GM23338 (cell line): ENCODE data around the gene RRP12. TPM values are rescaled to one million over a fixed set of nuclear protein-coding genes. Genes with fewer than 3 reads are reported as not detected.
A peak's percentile ranks its signal among the peaks of the same experiment; 100 is the strongest.

Experiments used
- ATAC-seq: fragments of 200-7000 bp; cut with Tn5 transposase; 3 replicates; pipeline ENCODE4 v1.9.1; 2020
- DNase-seq: peaks from one replicate; pipeline ENCODE4 v3.0.0-alpha.2; 2015; ENCODE audit warnings: low spot score
- H2AFZ ChIP-seq: fragments of 200-600 bp; sonication (generic); 2 replicates; pipeline ENCODE4 v1.8.0; 2016; ENCODE audit warnings: antibody characterized with exemption, mild to moderate bottlenecking, moderate library complexity
- H3F3A ChIP-seq: fragments of 200-600 bp; sonication (generic); replicated peaks from 2 replicates; pipeline ENCODE4 v1.8.0; 2017; ENCODE audit warnings: antibody characterized with exemption, mixed run types, low read depth
- H3K27ac ChIP-seq: fragments of 200-600 bp; sonication (generic); 2 replicates; pipeline ENCODE4 v1.6.1; 2016; ENCODE audit warnings: low read depth
- H3K27me3 ChIP-seq: fragments of 200-600 bp; sonication (generic); 2 replicates; pipeline ENCODE4 v1.8.0; 2016; ENCODE audit warnings: mild to moderate bottlenecking, mixed run types, moderate library complexity; ENCODE audit not compliant: insufficient read depth
- H3K36me3 ChIP-seq: fragments of 200-600 bp; sonication (generic); 2 replicates; pipeline ENCODE4 v1.8.0; 2016; ENCODE audit warnings: mild to moderate bottlenecking; ENCODE audit not compliant: insufficient read depth
- H3K4me1 ChIP-seq: fragments of 200-600 bp; sonication (generic); 2 replicates; pipeline ENCODE4 v1.8.0; 2016; ENCODE audit warnings: mild to moderate bottlenecking, moderate library complexity; ENCODE audit not compliant: insufficient read depth
- H3K4me2 ChIP-seq: fragments of 200-600 bp; sonication (generic); 2 replicates; pipeline ENCODE4 v1.7.1; 2017; ENCODE audit warnings: mixed run types
- H3K4me3 ChIP-seq: fragments of 200-600 bp; sonication (generic); 2 replicates; pipeline ENCODE4 v1.6.1; 2016; ENCODE audit warnings: mixed run types
- H3K79me2 ChIP-seq: fragments of 200-600 bp; sonication (generic); replicated peaks from 2 replicates; pipeline ENCODE4 v1.8.0; 2017; ENCODE audit warnings: mild to moderate bottlenecking; ENCODE audit not compliant: insufficient read depth
- H3K9me2 ChIP-seq: fragments of 200-600 bp; sonication (generic); 2 replicates; pipeline ENCODE4 v1.8.0; 2017; ENCODE audit not compliant: insufficient read depth
- H4K20me1 ChIP-seq: fragments of 200-600 bp; sonication (generic); replicated peaks from 2 replicates; pipeline ENCODE4 v1.8.0; 2017; ENCODE audit warnings: mild to moderate bottlenecking; ENCODE audit not compliant: insufficient read depth
- H3K27ac Mint-ChIP-seq: 2 replicates; pipeline ENCODE4 v1.8.0; 2020; ENCODE audit warnings: inconsistent platforms, mild to moderate bottlenecking, moderate library complexity, mixed read lengths
- H3K27me3 Mint-ChIP-seq: 3 replicates; pipeline ENCODE4 v1.8.0; 2022; ENCODE audit warnings: low read depth, mild to moderate bottlenecking, moderate library complexity, mixed read lengths, inconsistent platforms; ENCODE audit not compliant: insufficient read depth, poor library complexity
- H3K36me3 Mint-ChIP-seq: 3 replicates; pipeline ENCODE4 v1.8.0; 2021; ENCODE audit warnings: low read depth, mild to moderate bottlenecking, inconsistent platforms, moderate library complexity, mixed read lengths
- H3K4me1 Mint-ChIP-seq: 3 replicates; pipeline ENCODE4 v1.8.0; 2020; ENCODE audit warnings: mild to moderate bottlenecking, inconsistent platforms, mixed read lengths
- H3K4me3 Mint-ChIP-seq: 3 replicates; pipeline ENCODE4 v1.8.0; 2021; ENCODE audit warnings: moderate library complexity, mild to moderate bottlenecking, inconsistent platforms, mixed read lengths
- H3K9me3 Mint-ChIP-seq: 3 replicates; pipeline ENCODE4 v1.8.0; 2020; ENCODE audit warnings: moderate library complexity, mild to moderate bottlenecking, inconsistent platforms, mixed read lengths
- CREB1 ChIP-seq: fragments of 250-450 bp; sonication (Bioruptor Pico); IDR thresholded peaks from 2 replicates; pipeline ENCODE4 v1.5.0; 2020; ENCODE audit warnings: low read depth, mild to moderate bottlenecking, moderate library complexity
- EZH2 ChIP-seq: fragments of 200-600 bp; sonication (generic); IDR thresholded peaks from one replicate; pipeline ENCODE4 v1.8.0; 2017; ENCODE audit warnings: antibody characterized with exemption, mild to moderate bottlenecking, low read depth; ENCODE audit not compliant: unreplicated experiment
- EZH2phosphoT487 ChIP-seq: fragments of 200-600 bp; sonication (generic); IDR thresholded peaks from one replicate; pipeline ENCODE4 v1.8.1; 2018; ENCODE audit warnings: antibody characterized with exemption; ENCODE audit not compliant: unreplicated experiment
- JUNB ChIP-seq: IDR thresholded peaks from one replicate; pipeline ENCODE4 v1.6.1; 2016; ENCODE audit warnings: antibody characterized with exemption; ENCODE audit not compliant: unreplicated experiment
- NANOG ChIP-seq: IDR thresholded peaks from 2 replicates; pipeline ENCODE4 v1.6.1; 2016; ENCODE audit warnings: antibody characterized with exemption, borderline replicate concordance
- POLR2AphosphoS5 ChIP-seq: IDR thresholded peaks from 2 replicates; pipeline ENCODE4 v1.6.1; 2016; ENCODE audit warnings: antibody characterized with exemption, low read depth
- STAT1 ChIP-seq: IDR thresholded peaks from one replicate; pipeline ENCODE4 v1.6.1; 2016; ENCODE audit warnings: antibody characterized with exemption; ENCODE audit not compliant: unreplicated experiment
- ZNF114 ChIP-seq: fragments of 250-450 bp; sonication (Bioruptor Pico); IDR thresholded peaks from 2 replicates; pipeline ENCODE4 v1.5.0; 2020; ENCODE audit warnings: mild to moderate bottlenecking, moderate library complexity
- polyA plus RNA-seq: library from polyadenylated mRNA; unstranded; fragments of >200 nt; fragmentation: Nextera tagmentation; extraction: Ambion mirVana; gene quantifications from 2 replicates; pipeline ENCODE4 v1.2.1, GENCODE V29; 2016
- total RNA-seq: library from RNA; depleted of rRNA; stranded (reverse); fragments of >200 nt; shearing (Covaris generic); gene quantifications from 2 replicates; pipeline ENCODE4 v1.2.3, GENCODE V29; 2014
- TF ChIP-seq, protein P1 (sequence below): IDR thresholded peaks from one replicate; pipeline ENCODE4 v1.6.1; 2018; ENCODE audit warnings: antibody characterized with exemption; ENCODE audit not compliant: unreplicated experiment
- TF ChIP-seq, protein P2 (sequence below): fragments of 250-450 bp; sonication (Bioruptor Pico); IDR thresholded peaks from 2 replicates; pipeline ENCODE4 v1.5.0; 2020; ENCODE audit warnings: mild to moderate bottlenecking, moderate library complexity
- TF ChIP-seq, protein P3 (sequence below): IDR thresholded peaks from 2 replicates; pipeline ENCODE4 v1.6.1; 2016; ENCODE audit warnings: antibody characterized with exemption

The RRP12 gene
- total and polyA plus RNA-seq, 2 experiments from 2014 or later: 53.4 to 62.6 TPM

DNA sequence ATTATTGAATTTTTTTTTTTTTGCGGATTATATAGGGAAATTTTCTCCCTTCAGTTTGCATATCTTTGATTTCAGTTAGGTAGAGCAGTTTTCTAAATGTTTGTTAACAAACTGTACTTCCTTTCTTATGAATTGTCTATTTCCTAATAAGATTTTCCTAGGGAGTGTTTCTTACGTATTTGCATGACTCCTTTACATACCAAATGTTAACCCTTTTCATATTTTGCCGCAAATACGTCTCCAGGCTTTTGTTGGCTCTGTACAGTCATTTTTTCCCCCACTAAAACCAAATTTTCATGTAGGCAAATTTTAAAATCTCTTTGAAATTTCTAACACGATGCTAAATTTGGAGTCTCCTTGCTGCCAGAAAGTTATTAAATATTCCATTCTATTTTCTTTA is 64.7 kb downstream of the RRP12 start (continued):
- no peak for TF ChIP-seq ZNF114 (CRISPR knock-in tag)

DNA sequence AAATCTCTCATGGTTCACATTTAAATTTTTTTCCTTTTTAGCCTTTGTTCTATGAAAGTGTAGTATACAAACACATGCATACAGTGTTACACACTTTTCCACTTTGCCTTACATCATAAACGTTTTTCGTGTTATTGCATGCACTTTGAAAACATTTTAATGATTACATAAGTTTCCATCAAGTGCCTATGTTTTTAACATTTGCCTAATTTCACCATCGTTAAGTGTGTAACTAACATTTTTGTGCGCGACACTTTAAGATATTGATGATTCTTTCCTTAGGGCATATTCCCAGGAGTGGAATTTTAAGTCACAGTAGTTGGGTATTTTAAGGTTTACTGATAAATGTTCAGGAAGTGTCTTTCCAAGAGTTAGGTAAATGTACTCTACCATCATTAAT is 65.1 kb downstream of the RRP12 start:
- H3K4me3 ChIP-seq: peak overlapping the region; percentile 43
- no peaks in the 10 kb centered on the region for H3K27me3 ChIP-seq
- no peaks in the 10 kb centered on the region for H3K9me2 ChIP-seq
- peaks cover 47% of the 10 kb centered on the region for H3K4me1 ChIP-seq
- Mint-ChIP-seq H3K27ac (no peak overlapping the region), H3K9me3 (no peaks in the 10 kb centered on the region), H3K36me3 (peaks cover 20% of the 10 kb centered on the region), H3K4me3 (peak overlapping the region; percentile 62), H3K4me1 (peaks cover 48% of the 10 kb centered on the region), H3K27me3 (peaks cover 23% of the 10 kb centered on the region)
- H3K27ac ChIP-seq: peak overlapping the region; percentile 98
- no peaks in the 10 kb centered on the region for H3K36me3 ChIP-seq
- peaks cover 29% of the 10 kb centered on the region for H3K79me2 ChIP-seq
- DNase-seq (no peak), ATAC-seq (no peak)
- peaks cover 14% of the 10 kb centered on the region for H4K20me1 ChIP-seq
- H3K4me2 ChIP-seq: peak overlapping the region; percentile 66
- TF ChIP-seq POLR2AphosphoS5 (no peak), ZNF114 (CRISPR knock-in tag) (no peak), STAT1 (no peak), JUNB (no peak), NANOG (no peak), EZH2phosphoT487 (no peak), EZH2 (no peak), CREB1 (CRISPR knock-in tag) (no peak)
- TF ChIP-seq, protein P1, sequence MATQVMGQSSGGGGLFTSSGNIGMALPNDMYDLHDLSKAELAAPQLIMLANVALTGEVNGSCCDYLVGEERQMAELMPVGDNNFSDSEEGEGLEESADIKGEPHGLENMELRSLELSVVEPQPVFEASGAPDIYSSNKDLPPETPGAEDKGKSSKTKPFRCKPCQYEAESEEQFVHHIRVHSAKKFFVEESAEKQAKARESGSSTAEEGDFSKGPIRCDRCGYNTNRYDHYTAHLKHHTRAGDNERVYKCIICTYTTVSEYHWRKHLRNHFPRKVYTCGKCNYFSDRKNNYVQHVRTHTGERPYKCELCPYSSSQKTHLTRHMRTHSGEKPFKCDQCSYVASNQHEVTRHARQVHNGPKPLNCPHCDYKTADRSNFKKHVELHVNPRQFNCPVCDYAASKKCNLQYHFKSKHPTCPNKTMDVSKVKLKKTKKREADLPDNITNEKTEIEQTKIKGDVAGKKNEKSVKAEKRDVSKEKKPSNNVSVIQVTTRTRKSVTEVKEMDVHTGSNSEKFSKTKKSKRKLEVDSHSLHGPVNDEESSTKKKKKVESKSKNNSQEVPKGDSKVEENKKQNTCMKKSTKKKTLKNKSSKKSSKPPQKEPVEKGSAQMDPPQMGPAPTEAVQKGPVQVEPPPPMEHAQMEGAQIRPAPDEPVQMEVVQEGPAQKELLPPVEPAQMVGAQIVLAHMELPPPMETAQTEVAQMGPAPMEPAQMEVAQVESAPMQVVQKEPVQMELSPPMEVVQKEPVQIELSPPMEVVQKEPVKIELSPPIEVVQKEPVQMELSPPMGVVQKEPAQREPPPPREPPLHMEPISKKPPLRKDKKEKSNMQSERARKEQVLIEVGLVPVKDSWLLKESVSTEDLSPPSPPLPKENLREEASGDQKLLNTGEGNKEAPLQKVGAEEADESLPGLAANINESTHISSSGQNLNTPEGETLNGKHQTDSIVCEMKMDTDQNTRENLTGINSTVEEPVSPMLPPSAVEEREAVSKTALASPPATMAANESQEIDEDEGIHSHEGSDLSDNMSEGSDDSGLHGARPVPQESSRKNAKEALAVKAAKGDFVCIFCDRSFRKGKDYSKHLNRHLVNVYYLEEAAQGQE: no peak
- TF ChIP-seq, protein P2, sequence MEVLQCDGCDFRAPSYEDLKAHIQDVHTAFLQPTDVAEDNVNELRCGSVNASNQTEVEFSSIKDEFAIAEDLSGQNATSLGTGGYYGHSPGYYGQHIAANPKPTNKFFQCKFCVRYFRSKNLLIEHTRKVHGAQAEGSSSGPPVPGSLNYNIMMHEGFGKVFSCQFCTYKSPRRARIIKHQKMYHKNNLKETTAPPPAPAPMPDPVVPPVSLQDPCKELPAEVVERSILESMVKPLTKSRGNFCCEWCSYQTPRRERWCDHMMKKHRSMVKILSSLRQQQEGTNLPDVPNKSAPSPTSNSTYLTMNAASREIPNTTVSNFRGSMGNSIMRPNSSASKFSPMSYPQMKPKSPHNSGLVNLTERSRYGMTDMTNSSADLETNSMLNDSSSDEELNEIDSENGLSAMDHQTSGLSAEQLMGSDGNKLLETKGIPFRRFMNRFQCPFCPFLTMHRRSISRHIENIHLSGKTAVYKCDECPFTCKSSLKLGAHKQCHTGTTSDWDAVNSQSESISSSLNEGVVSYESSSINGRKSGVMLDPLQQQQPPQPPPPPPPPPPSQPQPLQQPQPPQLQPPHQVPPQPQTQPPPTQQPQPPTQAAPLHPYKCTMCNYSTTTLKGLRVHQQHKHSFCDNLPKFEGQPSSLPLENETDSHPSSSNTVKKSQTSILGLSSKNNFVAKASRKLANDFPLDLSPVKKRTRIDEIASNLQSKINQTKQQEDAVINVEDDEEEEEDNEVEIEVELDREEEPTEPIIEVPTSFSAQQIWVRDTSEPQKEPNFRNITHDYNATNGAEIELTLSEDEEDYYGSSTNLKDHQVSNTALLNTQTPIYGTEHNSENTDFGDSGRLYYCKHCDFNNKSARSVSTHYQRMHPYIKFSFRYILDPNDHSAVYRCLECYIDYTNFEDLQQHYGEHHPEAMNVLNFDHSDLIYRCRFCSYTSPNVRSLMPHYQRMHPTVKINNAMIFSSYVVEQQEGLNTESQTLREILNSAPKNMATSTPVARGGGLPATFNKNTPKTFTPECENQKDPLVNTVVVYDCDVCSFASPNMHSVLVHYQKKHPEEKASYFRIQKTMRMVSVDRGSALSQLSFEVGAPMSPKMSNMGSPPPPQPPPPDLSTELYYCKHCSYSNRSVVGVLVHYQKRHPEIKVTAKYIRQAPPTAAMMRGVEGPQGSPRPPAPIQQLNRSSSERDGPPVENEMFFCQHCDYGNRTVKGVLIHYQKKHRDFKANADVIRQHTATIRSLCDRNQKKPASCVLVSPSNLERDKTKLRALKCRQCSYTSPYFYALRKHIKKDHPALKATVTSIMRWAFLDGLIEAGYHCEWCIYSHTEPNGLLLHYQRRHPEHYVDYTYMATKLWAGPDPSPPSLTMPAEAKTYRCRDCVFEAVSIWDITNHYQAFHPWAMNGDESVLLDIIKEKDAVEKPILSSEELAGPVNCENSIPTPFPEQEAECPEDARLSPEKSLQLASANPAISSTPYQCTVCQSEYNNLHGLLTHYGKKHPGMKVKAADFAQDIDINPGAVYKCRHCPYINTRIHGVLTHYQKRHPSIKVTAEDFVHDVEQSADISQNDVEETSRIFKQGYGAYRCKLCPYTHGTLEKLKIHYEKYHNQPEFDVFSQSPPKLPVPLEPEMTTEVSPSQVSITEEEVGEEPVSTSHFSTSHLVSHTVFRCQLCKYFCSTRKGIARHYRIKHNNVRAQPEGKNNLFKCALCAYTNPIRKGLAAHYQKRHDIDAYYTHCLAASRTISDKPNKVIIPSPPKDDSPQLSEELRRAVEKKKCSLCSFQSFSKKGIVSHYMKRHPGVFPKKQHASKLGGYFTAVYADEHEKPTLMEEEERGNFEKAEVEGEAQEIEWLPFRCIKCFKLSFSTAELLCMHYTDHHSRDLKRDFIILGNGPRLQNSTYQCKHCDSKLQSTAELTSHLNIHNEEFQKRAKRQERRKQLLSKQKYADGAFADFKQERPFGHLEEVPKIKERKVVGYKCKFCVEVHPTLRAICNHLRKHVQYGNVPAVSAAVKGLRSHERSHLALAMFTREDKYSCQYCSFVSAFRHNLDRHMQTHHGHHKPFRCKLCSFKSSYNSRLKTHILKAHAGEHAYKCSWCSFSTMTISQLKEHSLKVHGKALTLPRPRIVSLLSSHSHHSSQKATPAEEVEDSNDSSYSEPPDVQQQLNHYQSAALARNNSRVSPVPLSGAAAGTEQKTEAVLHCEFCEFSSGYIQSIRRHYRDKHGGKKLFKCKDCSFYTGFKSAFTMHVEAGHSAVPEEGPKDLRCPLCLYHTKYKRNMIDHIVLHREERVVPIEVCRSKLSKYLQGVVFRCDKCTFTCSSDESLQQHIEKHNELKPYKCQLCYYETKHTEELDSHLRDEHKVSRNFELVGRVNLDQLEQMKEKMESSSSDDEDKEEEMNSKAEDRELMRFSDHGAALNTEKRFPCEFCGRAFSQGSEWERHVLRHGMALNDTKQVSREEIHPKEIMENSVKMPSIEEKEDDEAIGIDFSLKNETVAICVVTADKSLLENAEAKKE (CRISPR knock-in tag): no peak
- TF ChIP-seq, protein P3, sequence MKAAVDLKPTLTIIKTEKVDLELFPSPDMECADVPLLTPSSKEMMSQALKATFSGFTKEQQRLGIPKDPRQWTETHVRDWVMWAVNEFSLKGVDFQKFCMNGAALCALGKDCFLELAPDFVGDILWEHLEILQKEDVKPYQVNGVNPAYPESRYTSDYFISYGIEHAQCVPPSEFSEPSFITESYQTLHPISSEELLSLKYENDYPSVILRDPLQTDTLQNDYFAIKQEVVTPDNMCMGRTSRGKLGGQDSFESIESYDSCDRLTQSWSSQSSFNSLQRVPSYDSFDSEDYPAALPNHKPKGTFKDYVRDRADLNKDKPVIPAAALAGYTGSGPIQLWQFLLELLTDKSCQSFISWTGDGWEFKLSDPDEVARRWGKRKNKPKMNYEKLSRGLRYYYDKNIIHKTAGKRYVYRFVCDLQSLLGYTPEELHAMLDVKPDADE: no peak
- peaks cover 19% of the 10 kb centered on the region for H3F3A ChIP-seq
- no peak overlapping the region for H2AFZ ChIP-seq
